HepG2 (cell line): ENCODE measurements around the gene TUBGCP6. TPM values are rescaled to one million over a fixed set of nuclear protein-coding genes. Genes with fewer than 3 reads are reported as not detected.

Source experiments
- CENPT ChIP-seq: sonication (generic); formaldehyde crosslinking; IDR thresholded peaks from 2 replicates; pipeline ENCODE4 v1.8.0; 2022; ENCODE audit warnings: low read depth, mild to moderate bottlenecking, moderate library complexity, missing genetic modification reagents
- FIP1L1 ChIP-seq: fragments of 200-400 bp; formaldehyde crosslinking; IDR thresholded peaks from 2 replicates; pipeline ENCODE4 v1.6.1; 2018; ENCODE audit warnings: low read depth, mild to moderate bottlenecking, low read length, moderate library complexity, borderline replicate concordance; ENCODE audit not compliant: insufficient read depth
- FOXJ3 ChIP-seq: sonication (generic); formaldehyde crosslinking; IDR thresholded peaks from 2 replicates; pipeline ENCODE4 v1.4.0; 2020; ENCODE audit warnings: missing genetic modification reagents, mild to moderate bottlenecking, borderline replicate concordance
- FOXK1 ChIP-seq: sonication (generic); formaldehyde crosslinking; IDR thresholded peaks from 2 replicates; pipeline ENCODE4 v1.4.0; 2020; ENCODE audit warnings: low read depth, missing genetic modification reagents, borderline replicate concordance
- GABPA ChIP-seq, 2 experiments: IDR thresholded peaks; 2 replicates each; pipeline ENCODE4 v1.6.1; 2011 to 2016; ENCODE audit warnings: low read depth in 2 of 2, low read length in 1 of 2, missing biosample characterization in 1 of 2, missing genetic modification characterization in 1 of 2
- HOXA9 ChIP-seq: sonication (generic); formaldehyde crosslinking; IDR thresholded peaks from 2 replicates; pipeline ENCODE4 v1.8.1; 2022; ENCODE audit warnings: missing genetic modification reagents, mild to moderate bottlenecking, moderate library complexity, borderline replicate concordance
- KDM3A ChIP-seq: IDR thresholded peaks from 2 replicates; pipeline ENCODE4 v1.6.1; 2018; ENCODE audit warnings: low read depth, missing compliant biosample characterization
- KDM5B ChIP-seq: sonication (generic); formaldehyde crosslinking; IDR thresholded peaks from 2 replicates; pipeline ENCODE4 v1.4.0; 2020; ENCODE audit warnings: missing genetic modification reagents, mild to moderate bottlenecking, borderline replicate concordance
- MXD4 ChIP-seq: IDR thresholded peaks from 2 replicates; pipeline ENCODE4 v1.6.1; 2016; ENCODE audit warnings: mild to moderate bottlenecking, missing biosample characterization, missing genetic modification reagents
- PAWR ChIP-seq: sonication (generic); formaldehyde crosslinking; IDR thresholded peaks from 2 replicates; pipeline ENCODE4 v1.4.0; 2020; ENCODE audit warnings: missing genetic modification reagents, mild to moderate bottlenecking, borderline replicate concordance
- PHF20 ChIP-seq: sonication (generic); formaldehyde crosslinking; IDR thresholded peaks from 2 replicates; pipeline ENCODE4 v1.5.0; 2020; ENCODE audit warnings: mild to moderate bottlenecking, missing genetic modification reagents
- PRPF4 ChIP-seq: fragments of 200-400 bp; formaldehyde crosslinking; IDR thresholded peaks from 2 replicates; pipeline ENCODE4 v1.6.1; 2016; ENCODE audit warnings: low read length, low read depth; ENCODE audit not compliant: poor library complexity, severe bottlenecking
- RARG ChIP-seq: sonication (generic); formaldehyde crosslinking; IDR thresholded peaks from 2 replicates; pipeline ENCODE4 v1.4.0; 2020; ENCODE audit warnings: low read depth, mild to moderate bottlenecking, missing genetic modification reagents
- RBAK ChIP-seq: sonication (generic); formaldehyde crosslinking; IDR thresholded peaks from 2 replicates; pipeline ENCODE4 v1.5.1; 2020; ENCODE audit warnings: mild to moderate bottlenecking, missing genetic modification reagents
- SIX1 ChIP-seq: sonication (generic); formaldehyde crosslinking; IDR thresholded peaks from 2 replicates; pipeline ENCODE4 v1.4.0; 2020; ENCODE audit warnings: missing genetic modification reagents, borderline replicate concordance
- SPEN ChIP-seq: sonication (generic); formaldehyde crosslinking; IDR thresholded peaks from 2 replicates; pipeline ENCODE4 v1.5.1; 2020; ENCODE audit warnings: low read depth, mild to moderate bottlenecking, missing genetic modification reagents
- SRSF4 ChIP-seq: fragments of 200-400 bp; formaldehyde crosslinking; IDR thresholded peaks from one replicate; pipeline ENCODE4 v1.6.1; 2018; ENCODE audit warnings: mild to moderate bottlenecking, low read depth, low read length, moderate library complexity; ENCODE audit not compliant: poor library complexity, severe bottlenecking
- ZNF777 ChIP-seq: sonication (generic); formaldehyde crosslinking; IDR thresholded peaks from 2 replicates; pipeline ENCODE4 v1.4.0; 2020; ENCODE audit warnings: missing genetic modification reagents
- polyA plus RNA-seq, 8 experiments: library from polyadenylated mRNA; depleted of rRNA in 3 of 8; stranded (reverse) in 7 of 8; unstranded in 1 of 8; fragments of >200 nt; fragmentation: Illumina TruSeq in 4 of 8; extraction: Trizol in 4 of 8; gene quantifications; 2 replicates each; pipeline versions ENCODE4 v1.2.1 to v1.2.3, GENCODE V29; 2011 to 2016; ENCODE audit warnings: low read depth in 4 of 8, missing spikeins in 1 of 8, mixed read lengths in 1 of 8; ENCODE audit not compliant: insufficient read depth in 1 of 8
- total RNA-seq, 5 experiments: library from RNA; depleted of rRNA; stranded (reverse); fragments of >200 nt; fragmentation: Illumina TruSeq; extraction: Trizol; gene quantifications; 2 replicates each; pipeline ENCODE4 v1.2.3, GENCODE V29; 2016; ENCODE audit warnings: low read depth in 1 of 5
- TF ChIP-seq, protein P1 (sequence below): sonication (generic); formaldehyde crosslinking; IDR thresholded peaks from 2 replicates; pipeline ENCODE4 v1.4.0; 2020; ENCODE audit warnings: mild to moderate bottlenecking, missing genetic modification reagents, borderline replicate concordance
- TF ChIP-seq, protein P2 (sequence below): IDR thresholded peaks from 2 replicates; pipeline ENCODE4 v1.6.1; 2016; ENCODE audit warnings: low read depth, control low read depth
- TF ChIP-seq, protein P3 (sequence below): sonication (generic); formaldehyde crosslinking; conservative IDR thresholded peaks from 2 replicates; pipeline ENCODE4 v1.4.0; 2020; ENCODE audit warnings: missing genetic modification reagents
- TF ChIP-seq, protein P4 (sequence below): IDR thresholded peaks from 2 replicates; pipeline ENCODE4 v1.6.1; 2018; ENCODE audit warnings: missing genetic modification reagents, mild to moderate bottlenecking, missing compliant biosample characterization

TUBGCP6 gene
- total and polyA plus RNA-seq, 2 of the 13 experiments (the other 11 are each of a cell fraction or from before 2014, with no cell fraction given) = 14.6 to 15.7 TPM

DNA sequence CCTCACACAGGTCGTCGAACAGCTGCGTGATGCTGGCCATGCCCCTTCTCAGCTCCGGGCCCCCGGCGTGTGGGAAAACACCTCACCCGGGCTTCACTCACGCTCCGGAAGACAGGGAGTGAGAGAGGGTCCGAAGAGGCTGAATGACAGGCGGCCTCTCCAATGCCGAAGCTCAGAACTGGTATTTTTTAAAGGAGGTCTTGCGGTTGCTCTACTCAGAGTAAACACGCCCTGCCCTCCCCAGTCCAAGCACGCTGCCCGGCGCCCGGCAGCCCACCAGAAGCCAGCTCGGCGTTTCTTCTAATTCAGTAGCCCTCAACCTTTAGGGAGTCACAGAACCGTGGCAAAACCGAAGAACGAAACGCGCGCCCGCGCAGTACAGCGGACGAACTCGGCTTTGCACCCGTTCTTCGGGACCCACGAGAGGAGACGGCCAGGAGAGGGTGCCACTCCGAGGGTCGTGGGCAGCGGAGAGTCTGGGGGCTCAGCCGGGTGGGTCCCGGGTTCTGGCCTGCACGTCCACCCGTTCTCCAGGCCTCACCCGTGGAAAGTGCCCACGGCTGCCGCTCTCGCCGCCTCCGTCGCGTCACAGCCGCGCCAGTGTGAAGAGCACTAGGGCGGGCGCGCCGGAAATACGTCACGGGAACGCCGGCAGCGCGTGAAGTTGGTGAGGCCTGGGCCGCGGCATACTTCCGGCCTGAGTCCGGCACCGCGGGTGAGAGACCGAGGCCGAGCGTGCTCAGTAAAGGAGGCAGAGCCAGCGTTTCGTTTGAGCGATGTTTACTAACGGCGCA is at the start of gene TUBGCP6 (continued):
- TF ChIP-seq, protein P1, sequence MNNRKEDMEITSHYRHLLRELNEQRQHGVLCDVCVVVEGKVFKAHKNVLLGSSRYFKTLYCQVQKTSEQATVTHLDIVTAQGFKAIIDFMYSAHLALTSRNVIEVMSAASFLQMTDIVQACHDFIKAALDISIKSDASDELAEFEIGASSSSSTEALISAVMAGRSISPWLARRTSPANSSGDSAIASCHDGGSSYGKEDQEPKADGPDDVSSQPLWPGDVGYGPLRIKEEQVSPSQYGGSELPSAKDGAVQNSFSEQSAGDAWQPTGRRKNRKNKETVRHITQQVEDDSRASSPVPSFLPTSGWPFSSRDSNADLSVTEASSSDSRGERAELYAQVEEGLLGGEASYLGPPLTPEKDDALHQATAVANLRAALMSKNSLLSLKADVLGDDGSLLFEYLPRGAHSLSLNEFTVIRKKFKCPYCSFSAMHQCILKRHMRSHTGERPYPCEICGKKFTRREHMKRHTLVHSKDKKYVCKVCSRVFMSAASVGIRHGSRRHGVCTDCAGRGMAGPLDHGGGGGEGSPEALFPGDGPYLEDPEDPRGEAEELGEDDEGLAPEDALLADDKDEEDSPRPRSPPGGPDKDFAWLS (CRISPR knock-in tag) = peak; percentile 56; the same call in 1 of the 2 replicates
- TF ChIP-seq, protein P2, sequence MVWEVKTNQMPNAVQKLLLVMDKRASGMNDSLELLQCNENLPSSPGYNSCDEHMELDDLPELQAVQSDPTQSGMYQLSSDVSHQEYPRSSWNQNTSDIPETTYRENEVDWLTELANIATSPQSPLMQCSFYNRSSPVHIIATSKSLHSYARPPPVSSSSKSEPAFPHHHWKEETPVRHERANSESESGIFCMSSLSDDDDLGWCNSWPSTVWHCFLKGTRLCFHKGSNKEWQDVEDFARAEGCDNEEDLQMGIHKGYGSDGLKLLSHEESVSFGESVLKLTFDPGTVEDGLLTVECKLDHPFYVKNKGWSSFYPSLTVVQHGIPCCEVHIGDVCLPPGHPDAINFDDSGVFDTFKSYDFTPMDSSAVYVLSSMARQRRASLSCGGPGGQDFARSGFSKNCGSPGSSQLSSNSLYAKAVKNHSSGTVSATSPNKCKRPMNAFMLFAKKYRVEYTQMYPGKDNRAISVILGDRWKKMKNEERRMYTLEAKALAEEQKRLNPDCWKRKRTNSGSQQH = no peak; the same call in 1 of the 2 replicates
- TF ChIP-seq MXD4 (peak; percentile 69), SRSF4 (no peak), FOXJ3 (CRISPR knock-in tag) (peak; percentile 71; the same call in 1 of the 2 replicates), KDM3A (peak; percentile 94), RARG (CRISPR knock-in tag) (0 out of 2 replicates have a peak, but pooled peaks have one; percentile 45), PHF20 (CRISPR knock-in tag) (peak; percentile 98), PAWR (CRISPR knock-in tag) (peak; percentile 47; the same call in 1 of the 2 replicates), FOXK1 (CRISPR knock-in tag) (peak; percentile 96; the same call in 1 of the 2 replicates), HOXA9 (CRISPR knock-in tag) (0 out of 2 replicates have a peak, but pooled peaks have one; percentile 38), ZNF777 (CRISPR knock-in tag) (peak; percentile 53; the same call in 1 of the 2 replicates), RBAK (CRISPR knock-in tag) (no peak), KDM5B (CRISPR knock-in tag) (peak; percentile 89; the same call in 1 of the 2 replicates), SPEN (CRISPR knock-in tag) (peak; percentile 99), GABPA (IDR thresholded peaks at IDR 0.05; ENCODE audit: low read depth, low read length) (peak; percentile 99), GABPA (CRISPR knock-in tag; IDR thresholded peaks at IDR 0.05; ENCODE audit: low read depth) (peak; percentile 98), PRPF4 (no peak), CENPT (no peak), FIP1L1 (no peak), SIX1 (no peak)
- TF ChIP-seq, protein P3, sequence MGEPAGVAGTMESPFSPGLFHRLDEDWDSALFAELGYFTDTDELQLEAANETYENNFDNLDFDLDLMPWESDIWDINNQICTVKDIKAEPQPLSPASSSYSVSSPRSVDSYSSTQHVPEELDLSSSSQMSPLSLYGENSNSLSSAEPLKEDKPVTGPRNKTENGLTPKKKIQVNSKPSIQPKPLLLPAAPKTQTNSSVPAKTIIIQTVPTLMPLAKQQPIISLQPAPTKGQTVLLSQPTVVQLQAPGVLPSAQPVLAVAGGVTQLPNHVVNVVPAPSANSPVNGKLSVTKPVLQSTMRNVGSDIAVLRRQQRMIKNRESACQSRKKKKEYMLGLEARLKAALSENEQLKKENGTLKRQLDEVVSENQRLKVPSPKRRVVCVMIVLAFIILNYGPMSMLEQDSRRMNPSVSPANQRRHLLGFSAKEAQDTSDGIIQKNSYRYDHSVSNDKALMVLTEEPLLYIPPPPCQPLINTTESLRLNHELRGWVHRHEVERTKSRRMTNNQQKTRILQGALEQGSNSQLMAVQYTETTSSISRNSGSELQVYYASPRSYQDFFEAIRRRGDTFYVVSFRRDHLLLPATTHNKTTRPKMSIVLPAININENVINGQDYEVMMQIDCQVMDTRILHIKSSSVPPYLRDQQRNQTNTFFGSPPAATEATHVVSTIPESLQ (CRISPR knock-in tag) = no peak
- TF ChIP-seq, protein P4, sequence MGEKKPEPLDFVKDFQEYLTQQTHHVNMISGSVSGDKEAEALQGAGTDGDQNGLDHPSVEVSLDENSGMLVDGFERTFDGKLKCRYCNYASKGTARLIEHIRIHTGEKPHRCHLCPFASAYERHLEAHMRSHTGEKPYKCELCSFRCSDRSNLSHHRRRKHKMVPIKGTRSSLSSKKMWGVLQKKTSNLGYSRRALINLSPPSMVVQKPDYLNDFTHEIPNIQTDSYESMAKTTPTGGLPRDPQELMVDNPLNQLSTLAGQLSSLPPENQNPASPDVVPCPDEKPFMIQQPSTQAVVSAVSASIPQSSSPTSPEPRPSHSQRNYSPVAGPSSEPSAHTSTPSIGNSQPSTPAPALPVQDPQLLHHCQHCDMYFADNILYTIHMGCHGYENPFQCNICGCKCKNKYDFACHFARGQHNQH (CRISPR knock-in tag) = peak; percentile 67; the same call in 1 of the 2 replicates
